Hepatocyte (in vitro differentiated cells): Measurements from ENCODE around the gene ANTXR2. TPM values are rescaled to one million over a fixed set of nuclear protein-coding genes. Genes with fewer than 3 reads are reported as not detected.
"Not testable (repeated sequence)": the region's sequence is repeated elsewhere in the genome, so short reads cannot be mapped to it uniquely, and the experiment has no call there.

Experiments used
- DNase-seq: peaks from one replicate; pipeline ENCODE4 v3.0.0-alpha.2; 2016; ENCODE audit warnings: low spot score
- H2AFZ ChIP-seq: fragments of 200-600 bp; sonication (generic); 2 replicates; pipeline ENCODE4 v1.6.0; 2016; ENCODE audit warnings: antibody characterized with exemption, mild to moderate bottlenecking
- H3K27ac ChIP-seq: fragments of 200-600 bp; sonication (generic); 2 replicates; pipeline ENCODE4 v1.5.1; 2016; ENCODE audit warnings: mild to moderate bottlenecking
- H3K27me3 ChIP-seq: fragments of 200-600 bp; sonication (generic); 2 replicates; pipeline ENCODE4 v1.6.1; 2016
- H3K36me3 ChIP-seq: fragments of 200-600 bp; sonication (generic); replicated peaks from 2 replicates; pipeline ENCODE4 v1.5.1; 2016; ENCODE audit warnings: low read depth; ENCODE audit not compliant: insufficient read depth
- H3K4me1 ChIP-seq: fragments of 200-600 bp; sonication (generic); 2 replicates; pipeline ENCODE4 v1.5.1; 2016; ENCODE audit warnings: mild to moderate bottlenecking, moderate library complexity; ENCODE audit not compliant: insufficient read depth
- H3K4me2 ChIP-seq: fragments of 200-600 bp; sonication (generic); 2 replicates; pipeline ENCODE4 v1.6.0; 2016
- H3K4me3 ChIP-seq: fragments of 200-600 bp; sonication (generic); 2 replicates; pipeline ENCODE4 v1.5.1; 2016; ENCODE audit warnings: mild to moderate bottlenecking
- H3K79me2 ChIP-seq: fragments of 200-600 bp; sonication (generic); 2 replicates; pipeline ENCODE4 v1.6.0; 2017; ENCODE audit warnings: mild to moderate bottlenecking
- H3K9me2 ChIP-seq: fragments of 200-600 bp; sonication (generic); replicated peaks from 2 replicates; pipeline ENCODE4 v1.6.0; 2017; ENCODE audit warnings: mild to moderate bottlenecking; ENCODE audit not compliant: insufficient read depth
- H3K9me3 ChIP-seq: fragments of 200-600 bp; sonication (generic); 2 replicates; pipeline ENCODE4 v1.5.1; 2016; ENCODE audit warnings: low read depth, mild to moderate bottlenecking
- H4K20me1 ChIP-seq: fragments of 200-600 bp; sonication (generic); 2 replicates; pipeline ENCODE4 v1.6.0; 2016; ENCODE audit warnings: mild to moderate bottlenecking; ENCODE audit not compliant: insufficient read depth, poor library complexity, severe bottlenecking
- CTCF ChIP-seq: fragments of 200-600 bp; sonication (generic); IDR thresholded peaks from 2 replicates; pipeline ENCODE4 v1.5.1; 2016; ENCODE audit warnings: antibody characterized with exemption, mild to moderate bottlenecking; ENCODE audit not compliant: poor library complexity
- EZH2 ChIP-seq: fragments of 200-600 bp; sonication (generic); IDR thresholded peaks from 2 replicates; pipeline ENCODE4 v1.6.1; 2016; ENCODE audit warnings: antibody characterized with exemption, mild to moderate bottlenecking, borderline replicate concordance
- EZH2phosphoT487 ChIP-seq: fragments of 200-600 bp; sonication (generic); IDR thresholded peaks from one replicate; pipeline ENCODE4 v1.6.1; 2018; ENCODE audit warnings: antibody characterized with exemption, mild to moderate bottlenecking, low read depth, moderate library complexity; ENCODE audit not compliant: unreplicated experiment, severe bottlenecking
- WGBS: methylation state at CpG from one replicate; pipeline ENCODE4 v1.1.6; 2016; ENCODE audit warnings: low lambda C conversion rate; ENCODE audit errors: missing lambda C conversion rate; 5-methylcytosine and 5-hydroxymethylcytosine counted together
- polyA plus RNA-seq: library from polyadenylated mRNA; unstranded; fragments of >200 nt; fragmentation: Nextera tagmentation; extraction: Ambion mirVana; gene quantifications from 2 replicates; pipeline ENCODE4 v1.2.1, GENCODE V29; 2016
- total RNA-seq: library from RNA; depleted of rRNA; stranded (reverse); fragments of >200 nt; gene quantifications from 2 replicates; pipeline ENCODE4 v1.2.3, GENCODE V29; 2014

ANTXR2 gene
- total and polyA plus RNA-seq, 2 experiments from 2014 or later = 25.2 to 46.5 TPM

GRCh38 chr4:79993476-79993875 lies 79.6 kb downstream of the ANTXR2 start:
- WGBS = 75% methylated on average over 2 of the region's 2 CpGs
- H3K36me3 ChIP-seq = no peaks in the 10 kb centered on the region
- no peak overlapping the region for H2AFZ ChIP-seq
- no peak overlapping the region for H3K27ac ChIP-seq
- H3K4me3 ChIP-seq = no peak overlapping the region
- H3K4me1 ChIP-seq = no peaks in the 10 kb centered on the region
- no peaks in the 10 kb centered on the region for H4K20me1 ChIP-seq
- TF ChIP-seq CTCF (no peak), EZH2phosphoT487 (no peak), EZH2 (no peak)
- no peak for DNase-seq
- no peak overlapping the region for H3K4me2 ChIP-seq
- no peaks in the 10 kb centered on the region for H3K9me3 ChIP-seq
- H3K9me2 ChIP-seq = no peaks in the 10 kb centered on the region
- H3K27me3 ChIP-seq = no peaks in the 10 kb centered on the region
- H3K79me2 ChIP-seq = peaks cover 5% of the 10 kb centered on the region

- Histone ChIP-seq H3K79me2 (peaks cover 5% of the 10 kb centered on the region), H3K27ac (no peak overlapping the region), H4K20me1 (no peaks in the 10 kb centered on the region), H3K4me1 (no peaks in the 10 kb centered on the region), H3K36me3 (no peaks in the 10 kb centered on the region), H3K9me3 (no peaks in the 10 kb centered on the region), H3K4me2 (no peak overlapping the region), H3K27me3 (no peaks in the 10 kb centered on the region), H2AFZ (no peak overlapping the region), H3K4me3 (no peak overlapping the region), H3K9me2 (no peaks in the 10 kb centered on the region)
- no peak for DNase-seq
- TF ChIP-seq CTCF (no peak), EZH2phosphoT487 (no peak), EZH2 (no peak)
- 97% methylated on average over 3 of the region's 3 CpGs for WGBS
These were observed 81.4 kb downstream of the ANTXR2 start for GRCh38 chr4:79991601-79992000.

- not testable (repeated sequence) for H3K9me2 ChIP-seq, H3K27me3 ChIP-seq, H3K4me1 ChIP-seq, H2AFZ ChIP-seq, H4K20me1 ChIP-seq, H3K36me3 ChIP-seq, H3K9me3 ChIP-seq, H3K27ac ChIP-seq, H3K79me2 ChIP-seq, H3K4me2 ChIP-seq, DNase-seq, H3K4me3 ChIP-seq
- 97% methylated on average over 2 of the region's 2 CpGs for WGBS
These were observed 81.9 kb downstream of the ANTXR2 start for GRCh38 chr4:79991100-79991499.

GRCh38 chr4:79987401-79987800 lies 85.6 kb downstream of the ANTXR2 start:
- no peaks in the 10 kb centered on the region for H4K20me1 ChIP-seq
- no peaks in the 10 kb centered on the region for H3K9me2 ChIP-seq
- no peak overlapping the region for H2AFZ ChIP-seq
- DNase-seq = no peak
- no peaks in the 10 kb centered on the region for H3K36me3 ChIP-seq
- WGBS = 88% methylated on average over 1 of the region's 1 CpG
- H3K4me3 ChIP-seq = no peak overlapping the region
- H3K27me3 ChIP-seq = no peaks in the 10 kb centered on the region
- TF ChIP-seq EZH2phosphoT487 = no peak
- TF ChIP-seq EZH2 = no peak
- no peak for TF ChIP-seq CTCF
- no peak overlapping the region for H3K4me2 ChIP-seq
- no peaks in the 10 kb centered on the region for H3K9me3 ChIP-seq
- no peaks in the 10 kb centered on the region for H3K4me1 ChIP-seq
- H3K79me2 ChIP-seq = peaks cover 2% of the 10 kb centered on the region
- no peak overlapping the region for H3K27ac ChIP-seq
